GM23248 (cell line): ENCODE results near the gene TSPAN16.

ENCODE experiments used
- EZH2 ChIP-seq: fragments of 200-600 bp; sonication (generic); IDR thresholded peaks from 2 replicates; pipeline ENCODE4 v1.6.1; 2018; ENCODE audit warnings: antibody characterized with exemption, mild to moderate bottlenecking; ENCODE audit not compliant: insufficient read depth, poor library complexity, severe bottlenecking
- EZH2phosphoT487 ChIP-seq: fragments of 200-600 bp; sonication (generic); IDR thresholded peaks from 2 replicates; pipeline ENCODE4 v1.6.1; 2018; ENCODE audit warnings: antibody characterized with exemption, moderate library complexity, mild to moderate bottlenecking, low read depth; ENCODE audit not compliant: insufficient read depth

GRCh38 chr19:11299946-11300810 is 4.2 kb downstream of the TSPAN16 start:
- no peak for TF ChIP-seq EZH2
- no peak for TF ChIP-seq EZH2phosphoT487
